SU-DHL-6 (cell line): ENCODE measurements around the gene RBL1.

Experiments used
- CTCF ChIP-seq: fragments of 200-600 bp; sonication (generic); IDR thresholded peaks from one replicate; pipeline ENCODE4 v1.5.1; 2017; ENCODE audit warnings: antibody characterized with exemption, mild to moderate bottlenecking, low read length, moderate library complexity; ENCODE audit not compliant: insufficient read depth, poor library complexity, severe bottlenecking
- EZH2phosphoT487 ChIP-seq: fragments of 200-600 bp; sonication (generic), shearing (Covaris generic); conservative IDR thresholded peaks from 2 replicates; pipeline ENCODE4 v1.6.1; 2018; ENCODE audit warnings: mild to moderate bottlenecking, antibody characterized with exemption, low read length, moderate library complexity, mixed read lengths

GRCh38 chr20:37128803-37129202, 33.0 kb upstream of the RBL1 start:
- TF ChIP-seq EZH2phosphoT487: no peak
- TF ChIP-seq CTCF: no peak
